Measurements from ENCODE around the gene STK24.

STK24 gene

DNA sequence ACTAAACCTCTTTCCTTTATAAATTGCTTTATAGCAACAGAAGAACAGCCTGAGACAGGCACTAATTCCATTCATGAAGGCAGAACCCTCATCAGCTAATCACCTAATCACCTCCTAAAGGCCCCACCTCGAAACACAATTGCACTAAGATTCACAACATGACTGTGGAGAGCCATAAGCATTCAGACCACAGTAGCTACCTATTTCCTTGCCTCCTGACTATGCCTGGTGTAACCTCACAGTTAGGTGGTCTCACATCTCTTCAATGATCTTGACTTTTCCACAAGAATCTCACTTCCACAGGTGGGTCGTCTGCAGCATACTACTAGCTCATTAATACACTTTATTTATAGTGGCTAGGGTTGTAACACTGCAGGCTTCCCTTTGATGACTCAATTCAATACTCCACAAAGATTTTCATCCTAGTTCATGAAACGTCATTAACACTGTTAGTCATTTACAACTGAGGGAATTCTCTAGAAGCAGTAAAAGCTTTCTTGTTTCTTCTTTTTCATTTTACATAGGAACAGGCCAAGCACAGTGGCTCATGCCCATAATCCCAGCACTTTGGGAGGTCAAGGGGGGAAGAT lies 27.1 kb downstream of the STK24 start:
- Mint-ChIP-seq H3K9me3 (no peaks in the 10 kb centered on the region), H3K27me3 (ENCODE audit: low read depth) (no peaks in the 10 kb centered on the region), H3K4me1 (peaks cover 46% of the 10 kb centered on the region), H3K36me3 (ENCODE audit: low read depth) (peaks cover 46% of the 10 kb centered on the region), H3K4me3 (no peak overlapping the region), H3K27ac (no peak overlapping the region)
- TF ChIP-seq, protein P1, sequence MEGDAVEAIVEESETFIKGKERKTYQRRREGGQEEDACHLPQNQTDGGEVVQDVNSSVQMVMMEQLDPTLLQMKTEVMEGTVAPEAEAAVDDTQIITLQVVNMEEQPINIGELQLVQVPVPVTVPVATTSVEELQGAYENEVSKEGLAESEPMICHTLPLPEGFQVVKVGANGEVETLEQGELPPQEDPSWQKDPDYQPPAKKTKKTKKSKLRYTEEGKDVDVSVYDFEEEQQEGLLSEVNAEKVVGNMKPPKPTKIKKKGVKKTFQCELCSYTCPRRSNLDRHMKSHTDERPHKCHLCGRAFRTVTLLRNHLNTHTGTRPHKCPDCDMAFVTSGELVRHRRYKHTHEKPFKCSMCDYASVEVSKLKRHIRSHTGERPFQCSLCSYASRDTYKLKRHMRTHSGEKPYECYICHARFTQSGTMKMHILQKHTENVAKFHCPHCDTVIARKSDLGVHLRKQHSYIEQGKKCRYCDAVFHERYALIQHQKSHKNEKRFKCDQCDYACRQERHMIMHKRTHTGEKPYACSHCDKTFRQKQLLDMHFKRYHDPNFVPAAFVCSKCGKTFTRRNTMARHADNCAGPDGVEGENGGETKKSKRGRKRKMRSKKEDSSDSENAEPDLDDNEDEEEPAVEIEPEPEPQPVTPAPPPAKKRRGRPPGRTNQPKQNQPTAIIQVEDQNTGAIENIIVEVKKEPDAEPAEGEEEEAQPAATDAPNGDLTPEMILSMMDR (IDR thresholded peaks at IDR 0.05; ENCODE audit: unreplicated experiment in 3 of 3): no peak

DNA sequence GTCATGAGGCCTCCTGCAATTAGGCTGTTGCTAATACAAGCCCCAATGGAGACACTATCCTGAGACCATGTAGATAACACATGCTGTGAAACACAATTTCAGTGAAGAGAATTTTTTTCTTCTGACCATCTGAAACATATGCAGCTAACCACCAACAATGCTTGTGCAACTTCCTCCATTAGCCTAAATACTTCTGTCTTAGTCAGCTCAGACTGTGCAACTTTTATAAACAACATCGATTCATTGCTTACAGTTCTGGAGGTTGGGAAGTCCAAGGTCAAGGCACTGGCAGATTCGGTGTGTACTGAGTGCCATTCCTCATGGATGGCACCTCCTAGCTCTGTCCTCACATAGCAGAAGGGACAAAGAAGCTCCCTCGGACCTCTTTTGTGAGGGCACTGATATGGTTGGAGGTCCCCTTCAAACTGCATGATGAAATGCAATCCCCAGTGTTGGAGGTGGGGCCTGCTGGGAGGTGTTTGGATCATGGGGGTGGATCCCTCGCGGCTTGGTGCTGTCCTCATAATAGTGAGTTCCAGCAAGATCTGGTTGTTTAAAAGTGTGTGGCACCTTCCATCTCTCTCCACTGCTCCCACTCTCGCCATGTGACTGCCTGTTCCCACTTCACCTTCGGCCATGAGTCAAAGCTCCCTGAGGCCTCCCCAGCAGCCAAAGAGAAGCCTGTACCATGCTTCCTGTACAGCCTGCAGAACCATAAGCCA lies 27.7 kb downstream of the STK24 start:
- H3K9me3 Mint-ChIP-seq: no peaks in the 10 kb centered on the region
- no peak overlapping the region for H3K27ac Mint-ChIP-seq

DNA sequence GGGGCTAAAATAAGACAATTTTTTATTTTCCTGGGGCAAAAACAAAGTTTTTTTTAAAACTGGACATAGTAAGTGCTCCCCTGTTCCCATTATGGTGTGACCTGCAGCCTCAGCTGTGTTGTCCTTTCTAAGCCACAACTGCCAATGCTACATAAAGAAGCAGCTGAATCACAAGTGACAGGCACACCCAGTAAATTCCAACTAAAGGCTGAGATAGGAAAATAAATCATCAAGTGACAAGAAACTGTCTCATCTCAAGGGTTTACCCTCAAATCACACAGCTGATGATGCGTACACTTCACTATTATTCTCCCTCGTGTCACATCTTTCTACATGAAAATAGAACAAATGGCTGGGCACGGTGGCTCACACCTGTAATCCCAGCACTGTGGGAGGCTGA lies 28.7 kb downstream of the STK24 start:
- H3K9me3 Mint-ChIP-seq: no peaks in the 10 kb centered on the region
- peak overlapping the region in 1 of 3 experiments; percentile 11 for H3K4me3 Mint-ChIP-seq
- peaks cover 52% of the 10 kb centered on the region for H3K4me1 Mint-ChIP-seq
- peaks cover 46% of the 10 kb centered on the region for H3K36me3 Mint-ChIP-seq (ENCODE audit: low read depth)
- H3K27me3 Mint-ChIP-seq (ENCODE audit: low read depth): no peaks in the 10 kb centered on the region
- H3K27ac Mint-ChIP-seq: no peak overlapping the region
- TF ChIP-seq, protein P1 (IDR thresholded peaks at IDR 0.05; ENCODE audit: unreplicated experiment in 3 of 3): no peak

More for the DNA sequence above, 27.7 kb downstream of the STK24 start:
- H3K27me3 Mint-ChIP-seq (ENCODE audit: low read depth): no peaks in the 10 kb centered on the region
- H3K36me3 Mint-ChIP-seq (ENCODE audit: low read depth): peaks cover 46% of the 10 kb centered on the region
- peaks cover 50% of the 10 kb centered on the region for H3K4me1 Mint-ChIP-seq
- H3K4me3 Mint-ChIP-seq: no peak overlapping the region
- TF ChIP-seq, protein P1 (IDR thresholded peaks at IDR 0.05; ENCODE audit: unreplicated experiment in 3 of 3): no peak

DNA sequence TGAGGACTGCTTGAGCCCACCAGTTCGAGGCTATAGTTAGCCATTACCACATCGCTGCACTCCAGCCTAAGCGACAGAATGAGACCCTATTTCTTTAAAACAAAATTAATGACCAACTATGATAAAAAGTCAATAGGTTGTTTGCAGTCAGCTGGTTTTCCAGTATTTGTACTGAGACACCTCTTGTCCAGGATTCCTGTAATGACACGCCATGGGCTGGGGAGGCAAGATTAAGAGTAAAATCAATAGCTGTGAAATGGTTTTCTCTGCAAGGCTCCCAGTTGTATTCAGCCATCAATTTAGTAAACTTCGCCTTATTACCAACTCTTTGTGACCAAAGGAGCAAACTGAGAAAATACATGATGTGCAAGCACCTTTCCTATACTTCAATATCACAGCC lies 29.5 kb downstream of the STK24 start:
- no peak overlapping the region for H3K27ac Mint-ChIP-seq

DNA sequence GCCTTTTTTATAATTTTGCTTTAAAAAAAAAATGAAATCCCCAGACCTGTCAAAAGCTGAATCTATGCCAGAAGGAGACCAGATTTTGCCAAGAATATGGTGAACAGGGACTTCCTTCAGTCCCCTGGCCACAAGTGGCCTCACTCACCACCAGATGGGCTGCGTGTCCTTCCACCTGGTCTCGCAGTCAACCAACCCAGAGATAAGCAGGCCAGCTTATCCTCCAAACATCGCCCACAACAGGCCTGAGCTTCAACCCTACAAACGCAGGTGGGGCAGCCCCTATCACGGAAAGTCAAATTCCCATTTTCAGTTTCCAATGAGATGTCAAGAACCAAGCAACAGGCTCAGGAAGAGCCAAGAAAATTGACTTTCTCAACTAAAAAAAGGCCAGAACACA lies 30.5 kb downstream of the STK24 start:
- Mint-ChIP-seq H3K36me3 (ENCODE audit: low read depth) (peaks cover 34% of the 10 kb centered on the region), H3K27ac (peak overlapping the region in 1 of 3 experiments; percentile 47), H3K4me3 (no peak overlapping the region), H3K9me3 (no peaks in the 10 kb centered on the region), H3K4me1 (peaks cover 69% of the 10 kb centered on the region), H3K27me3 (ENCODE audit: low read depth) (no peaks in the 10 kb centered on the region)
- TF ChIP-seq, protein P1 (IDR thresholded peaks at IDR 0.05; ENCODE audit: unreplicated experiment in 3 of 3): no peak

More for the DNA sequence above, 29.5 kb downstream of the STK24 start:
- no peaks in the 10 kb centered on the region for H3K27me3 Mint-ChIP-seq (ENCODE audit: low read depth)
- H3K9me3 Mint-ChIP-seq: no peaks in the 10 kb centered on the region
- H3K4me1 Mint-ChIP-seq: peaks cover 58% of the 10 kb centered on the region
- TF ChIP-seq, protein P1 (IDR thresholded peaks at IDR 0.05; ENCODE audit: unreplicated experiment in 3 of 3): no peak
- peaks cover 45% of the 10 kb centered on the region for H3K36me3 Mint-ChIP-seq (ENCODE audit: low read depth)
- no peak overlapping the region for H3K4me3 Mint-ChIP-seq
